BLaER1 treated with 17β-estradiol and CSF1 and Interleukin-3, amounts not matched to agents 10 nM and 100 nM (cell line): ENCODE measurements around the gene PBX1.

Source experiments
- H3K27ac ChIP-seq, 11 experiments: shearing (Covaris generic); formaldehyde crosslinking; 2 replicates each; pipeline ENCODE4 v1.8.1; 2022
- H3K27me3 ChIP-seq, 11 experiments: shearing (Covaris generic); formaldehyde crosslinking; 2 replicates each; pipeline ENCODE4 v1.8.1; 2022
- H3K36me3 ChIP-seq, 11 experiments: shearing (Covaris generic); formaldehyde crosslinking; 2 replicates each; pipeline ENCODE4 v1.8.1; 2022
- H3K4me1 ChIP-seq, 10 experiments: shearing (Covaris generic); formaldehyde crosslinking; 2 replicates each; pipeline ENCODE4 v1.8.1; 2022
- H3K4me2 ChIP-seq, 11 experiments: shearing (Covaris generic); formaldehyde crosslinking; 2 replicates each; pipeline ENCODE4 v1.8.1; 2022
- H3K4me3 ChIP-seq, 10 experiments: shearing (Covaris generic); formaldehyde crosslinking; 2 replicates each; pipeline ENCODE4 v1.8.1; 2022
- H3K9ac ChIP-seq, 11 experiments: shearing (Covaris generic); formaldehyde crosslinking; 2 replicates each; pipeline ENCODE4 v1.8.1; 2022
- H3K9me3 ChIP-seq, 11 experiments: shearing (Covaris generic); formaldehyde crosslinking; replicated peaks in 1 of 11; 2 replicates each; pipeline ENCODE4 v1.8.1; 2022
- H4K20me1 ChIP-seq, 11 experiments: shearing (Covaris generic); formaldehyde crosslinking; 2 replicates each; pipeline ENCODE4 v1.8.1; 2022
- Cebpa-rat ChIP-seq, 11 experiments: shearing (Covaris generic); IDR thresholded peaks; 2 replicates each; pipeline ENCODE4 v1.8.1; 2022

The PBX1 gene

DNA sequence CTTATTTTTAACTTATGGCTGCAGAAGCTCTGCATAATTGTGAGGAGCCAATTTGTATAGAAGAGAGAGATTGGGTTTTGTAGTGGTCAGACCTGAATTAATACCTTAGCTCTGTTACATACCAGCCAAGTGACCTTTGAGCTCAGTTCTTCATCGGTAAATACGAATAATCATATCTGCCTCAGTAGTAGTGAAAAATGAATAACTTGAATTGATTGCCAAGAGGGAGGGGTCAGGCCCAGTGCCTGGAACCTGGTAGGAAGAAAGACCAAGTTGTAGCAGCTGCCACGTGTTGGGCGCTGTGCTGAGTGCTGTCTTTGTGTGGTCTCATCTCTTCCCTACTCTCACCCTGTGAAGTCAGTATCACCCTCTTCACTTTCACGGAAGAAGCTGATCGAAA lies 247.5 kb downstream of the PBX1 start:
- Histone ChIP-seq H3K9ac (no peak overlapping the region), H3K4me1 (peaks cover 4 to 19% (median 10%) of the 10 kb centered on the region in 10 experiments; a peak in 16 of 20 replicates), H3K4me2 (no peak overlapping the region), H3K36me3 (peaks cover 43 to 87% (median 79%) of the 10 kb centered on the region in 11 experiments), H3K27ac (no peak overlapping the region), H4K20me1 (peaks cover 46 to 98% (median 84%) of the 10 kb centered on the region in 11 experiments; a peak in 21 of 22 replicates), H3K9me3 (no peaks in the 10 kb centered on the region), H3K4me3 (no peak overlapping the region), H3K27me3 (peaks cover 80 to 98% (median 88%) of the 10 kb centered on the region in 11 experiments)
- no peak for TF ChIP-seq Cebpa-rat (IDR thresholded peaks at IDR 0.05)

DNA sequence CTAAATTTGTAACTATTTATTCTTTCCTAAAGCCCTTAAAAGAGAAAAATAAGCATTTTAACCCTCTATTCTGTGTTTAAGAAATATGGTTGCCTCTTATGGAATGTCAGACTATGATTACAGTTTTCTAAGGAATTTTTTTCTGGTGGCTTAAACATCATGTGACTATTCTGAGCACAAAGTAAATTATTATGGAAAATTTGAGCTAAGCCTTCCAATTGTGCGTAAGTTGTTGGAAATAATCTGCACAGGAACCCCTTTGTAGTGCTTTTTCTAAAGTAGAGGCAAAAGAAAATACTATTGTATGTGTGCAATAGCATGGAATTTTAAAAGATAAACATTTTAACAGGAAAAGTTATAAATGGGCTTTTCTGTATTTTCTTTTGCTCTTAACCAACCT lies 254.8 kb downstream of the PBX1 start:
- no peak for TF ChIP-seq Cebpa-rat (IDR thresholded peaks at IDR 0.05)
- Histone ChIP-seq H3K4me3 (no peak overlapping the region), H3K9me3 (no peaks in the 10 kb centered on the region), H3K4me2 (no peak overlapping the region), H3K27me3 (peaks cover 14 to 45% (median 34%) of the 10 kb centered on the region in 11 experiments; a peak in 21 of 22 replicates), H3K36me3 (peaks cover 22 to 98% (median 77%) of the 10 kb centered on the region in 11 experiments), H3K27ac (no peak overlapping the region), H3K4me1 (no peaks in the 10 kb centered on the region), H3K9ac (no peak overlapping the region), H4K20me1 (peaks cover 0 to 78% (median 16%) of the 10 kb centered on the region in 11 experiments; a peak in 15 of 22 replicates)

DNA sequence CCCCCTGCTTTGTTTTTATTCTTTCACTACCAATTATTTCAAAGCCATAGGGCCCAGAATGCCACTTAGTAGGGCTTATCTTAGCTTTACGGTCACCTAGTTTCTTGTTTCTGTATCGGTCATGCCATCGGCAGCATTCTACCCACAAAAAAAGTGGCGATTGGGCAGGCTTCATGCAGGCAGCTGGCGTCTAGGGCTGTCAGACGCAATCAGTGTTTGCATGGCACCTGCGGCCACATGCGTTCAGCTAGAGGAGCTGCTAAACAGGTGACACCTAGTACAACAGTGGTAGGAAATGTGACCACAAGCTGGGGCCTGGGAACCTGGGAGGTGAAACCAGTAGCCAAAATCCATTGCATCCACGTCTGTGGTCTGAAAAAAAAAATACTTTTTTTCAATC lies 262.7 kb downstream of the PBX1 start:
- no peaks in the 10 kb centered on the region for H3K4me1 ChIP-seq
- H3K4me3 ChIP-seq = no peak overlapping the region
- H3K9ac ChIP-seq = no peak overlapping the region
- no peak overlapping the region for H3K27ac ChIP-seq
- H3K27me3 ChIP-seq = no peaks in the 10 kb centered on the region
- no peak for TF ChIP-seq Cebpa-rat (IDR thresholded peaks at IDR 0.05)
- H3K9me3 ChIP-seq = no peaks in the 10 kb centered on the region
- no peak overlapping the region for H3K4me2 ChIP-seq
- peaks cover 41 to 99% (median 81%) of the 10 kb centered on the region in 11 experiments for H3K36me3 ChIP-seq
- H4K20me1 ChIP-seq = peaks cover 0 to 50% (median 5%) of the 10 kb centered on the region in 11 experiments; a peak in 8 of 22 replicates

DNA sequence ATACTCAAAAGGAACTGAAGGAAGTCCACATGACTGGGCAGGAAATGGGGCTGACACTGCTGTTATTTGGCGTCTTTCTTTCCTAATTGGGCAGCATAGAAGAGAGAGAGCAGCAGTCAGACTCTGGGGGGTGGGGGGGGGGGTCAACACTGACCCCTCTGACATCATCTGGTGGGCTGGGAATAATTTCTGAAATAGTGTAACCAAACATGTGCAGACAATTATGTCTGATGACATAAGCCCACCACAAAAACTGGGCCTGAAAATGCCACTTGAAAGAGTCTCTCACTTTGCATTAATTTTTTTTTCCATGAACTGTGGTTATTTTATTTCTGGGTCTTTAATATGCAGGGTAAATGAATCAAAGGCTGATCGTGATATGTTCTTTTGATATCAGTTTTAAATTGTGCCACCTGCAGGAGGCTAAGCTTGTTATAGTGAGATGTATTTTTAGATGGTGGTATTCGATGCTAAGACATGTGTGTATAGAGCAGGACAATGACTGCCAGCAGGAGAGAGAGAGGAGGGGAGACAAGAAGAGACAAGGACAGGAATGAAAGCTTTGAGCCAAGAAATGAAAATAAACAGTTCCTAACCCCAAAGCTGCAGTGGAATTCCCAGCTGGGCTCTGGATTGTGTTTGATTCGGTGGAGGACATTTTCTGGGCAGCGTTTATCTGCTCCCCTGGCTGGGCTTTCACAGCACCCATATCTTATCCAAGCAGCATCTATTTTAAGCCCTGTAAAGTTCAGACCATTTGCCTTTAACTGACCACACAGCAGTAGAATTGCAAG lies 264.7 kb downstream of the PBX1 start:
- H4K20me1 ChIP-seq = peaks cover 0 to 46% (median 4%) of the 10 kb centered on the region in 11 experiments; a peak in 6 of 22 replicates
- H3K27ac ChIP-seq = no peak overlapping the region
- H3K36me3 ChIP-seq = peaks cover 37 to 99% (median 79%) of the 10 kb centered on the region in 11 experiments
- H3K9me3 ChIP-seq = no peaks in the 10 kb centered on the region
- H3K4me3 ChIP-seq = no peak overlapping the region
- TF ChIP-seq Cebpa-rat (IDR thresholded peaks at IDR 0.05) = no peak
- H3K4me1 ChIP-seq = no peaks in the 10 kb centered on the region
- H3K4me2 ChIP-seq = no peak overlapping the region
- H3K27me3 ChIP-seq = no peaks in the 10 kb centered on the region
- no peak overlapping the region for H3K9ac ChIP-seq

DNA sequence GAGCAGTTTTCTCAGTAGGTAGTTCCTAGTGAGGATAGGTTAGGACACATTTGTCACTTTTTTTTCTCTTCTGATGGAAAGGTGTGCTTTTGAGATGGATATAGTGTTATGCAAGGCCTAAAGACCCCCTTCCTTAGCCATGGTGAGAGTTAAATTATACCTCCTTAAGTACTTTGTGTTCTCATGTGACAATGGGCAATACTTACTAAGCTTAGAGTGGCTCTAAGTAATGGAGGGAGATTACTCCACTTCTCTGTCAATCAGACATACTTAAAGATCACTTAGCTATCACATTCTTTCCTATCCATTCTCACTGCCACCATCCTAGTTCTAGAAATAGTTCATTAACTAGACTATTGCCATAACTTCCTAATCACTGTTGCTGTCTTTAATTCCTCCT lies 265.6 kb downstream of the PBX1 start:
- no peak overlapping the region for H3K4me3 ChIP-seq
- H3K27ac ChIP-seq = no peak overlapping the region
- peaks cover 33 to 99% (median 75%) of the 10 kb centered on the region in 11 experiments for H3K36me3 ChIP-seq
- no peaks in the 10 kb centered on the region for H3K4me1 ChIP-seq
- no peaks in the 10 kb centered on the region for H3K9me3 ChIP-seq
- TF ChIP-seq Cebpa-rat (IDR thresholded peaks at IDR 0.05) = no peak
- no peak overlapping the region for H3K9ac ChIP-seq
- H4K20me1 ChIP-seq = peaks cover 0 to 37% (median 0%) of the 10 kb centered on the region in 11 experiments; a peak in 5 of 22 replicates
- H3K27me3 ChIP-seq = no peaks in the 10 kb centered on the region
- no peak overlapping the region for H3K4me2 ChIP-seq

GRCh38 chr1:164830628-164831027 lies 271.6 kb downstream of the PBX1 start:
- no peaks in the 10 kb centered on the region for H3K9me3 ChIP-seq
- H3K4me2 ChIP-seq = no peak overlapping the region
- H3K36me3 ChIP-seq = peaks cover 0 to 79% (median 31%) of the 10 kb centered on the region in 11 experiments; a peak in 17 of 22 replicates
- H3K4me1 ChIP-seq = no peaks in the 10 kb centered on the region
- H3K9ac ChIP-seq = no peak overlapping the region
- no peak overlapping the region for H3K4me3 ChIP-seq
- H3K27ac ChIP-seq = no peak overlapping the region
- H3K27me3 ChIP-seq = no peaks in the 10 kb centered on the region
- TF ChIP-seq Cebpa-rat (IDR thresholded peaks at IDR 0.05) = no peak
- peaks cover 0 to 30% (median 0%) of the 10 kb centered on the region in 11 experiments; a peak in 3 of 22 replicates for H4K20me1 ChIP-seq

- no peak for TF ChIP-seq Cebpa-rat (IDR thresholded peaks at IDR 0.05)
- no peak overlapping the region for H3K4me3 ChIP-seq
- no peaks in the 10 kb centered on the region for H3K4me1 ChIP-seq
- H3K9me3 ChIP-seq = no peaks in the 10 kb centered on the region
- H3K9ac ChIP-seq = no peak overlapping the region
- no peak overlapping the region for H3K4me2 ChIP-seq
- H4K20me1 ChIP-seq = peaks cover 0 to 49% (median 0%) of the 10 kb centered on the region in 11 experiments; a peak in 7 of 22 replicates
- H3K27me3 ChIP-seq = no peaks in the 10 kb centered on the region
- no peak overlapping the region for H3K27ac ChIP-seq
- H3K36me3 ChIP-seq = peaks cover 5 to 82% (median 39%) of the 10 kb centered on the region in 11 experiments; a peak in 19 of 22 replicates
These were observed 275.7 kb downstream of the PBX1 start for GRCh38 chr1:164834641-164835040.

GRCh38 chr1:164836614-164837018 lies 277.6 kb downstream of the PBX1 start:
- Histone ChIP-seq H3K4me1 (no peaks in the 10 kb centered on the region), H3K9me3 (no peaks in the 10 kb centered on the region), H4K20me1 (peaks cover 0 to 61% (median 10%) of the 10 kb centered on the region in 11 experiments; a peak in 11 of 22 replicates), H3K27me3 (no peaks in the 10 kb centered on the region), H3K4me2 (no peak overlapping the region), H3K4me3 (no peak overlapping the region), H3K27ac (no peak overlapping the region), H3K9ac (no peak overlapping the region), H3K36me3 (peaks cover 8 to 86% (median 53%) of the 10 kb centered on the region in 11 experiments; a peak in 20 of 22 replicates)
- TF ChIP-seq Cebpa-rat (IDR thresholded peaks at IDR 0.05) = no peak

- H3K27ac ChIP-seq = no peak overlapping the region
- no peak for TF ChIP-seq Cebpa-rat (IDR thresholded peaks at IDR 0.05)
- no peak overlapping the region for H3K9ac ChIP-seq
- no peak overlapping the region for H3K4me3 ChIP-seq
- H3K27me3 ChIP-seq = no peaks in the 10 kb centered on the region
- H3K4me1 ChIP-seq = no peaks in the 10 kb centered on the region
- peaks cover 0 to 70% (median 16%) of the 10 kb centered on the region in 11 experiments; a peak in 12 of 22 replicates for H4K20me1 ChIP-seq
- peaks cover 13 to 88% (median 57%) of the 10 kb centered on the region in 11 experiments; a peak in 19 of 22 replicates for H3K36me3 ChIP-seq
- H3K9me3 ChIP-seq = no peaks in the 10 kb centered on the region
- no peak overlapping the region for H3K4me2 ChIP-seq
These were observed 279.8 kb downstream of the PBX1 start for GRCh38 chr1:164838786-164839185.
